GM23338 (cell line): ENCODE data around the gene SEMA4D. TPM values are rescaled to one million over a fixed set of nuclear protein-coding genes. Genes with fewer than 3 reads are reported as not detected.

Experiments
- ATAC-seq: fragments of 200-7000 bp; cut with Tn5 transposase; 3 replicates; pipeline ENCODE4 v1.9.1; 2020
- DNase-seq: peaks from one replicate; pipeline ENCODE4 v3.0.0-alpha.2; 2015; ENCODE audit warnings: low spot score
- H2AFZ ChIP-seq: fragments of 200-600 bp; sonication (generic); 2 replicates; pipeline ENCODE4 v1.8.0; 2016; ENCODE audit warnings: antibody characterized with exemption, mild to moderate bottlenecking, moderate library complexity
- H3F3A ChIP-seq: fragments of 200-600 bp; sonication (generic); replicated peaks from 2 replicates; pipeline ENCODE4 v1.8.0; 2017; ENCODE audit warnings: antibody characterized with exemption, mixed run types, low read depth
- H3K27ac ChIP-seq: fragments of 200-600 bp; sonication (generic); 2 replicates; pipeline ENCODE4 v1.6.1; 2016; ENCODE audit warnings: low read depth
- H3K27me3 ChIP-seq: fragments of 200-600 bp; sonication (generic); 2 replicates; pipeline ENCODE4 v1.8.0; 2016; ENCODE audit warnings: mild to moderate bottlenecking, mixed run types, moderate library complexity; ENCODE audit not compliant: insufficient read depth
- H3K36me3 ChIP-seq: fragments of 200-600 bp; sonication (generic); 2 replicates; pipeline ENCODE4 v1.8.0; 2016; ENCODE audit warnings: mild to moderate bottlenecking; ENCODE audit not compliant: insufficient read depth
- H3K4me1 ChIP-seq: fragments of 200-600 bp; sonication (generic); 2 replicates; pipeline ENCODE4 v1.8.0; 2016; ENCODE audit warnings: mild to moderate bottlenecking, moderate library complexity; ENCODE audit not compliant: insufficient read depth
- H3K4me2 ChIP-seq: fragments of 200-600 bp; sonication (generic); 2 replicates; pipeline ENCODE4 v1.7.1; 2017; ENCODE audit warnings: mixed run types
- H3K4me3 ChIP-seq: fragments of 200-600 bp; sonication (generic); 2 replicates; pipeline ENCODE4 v1.6.1; 2016; ENCODE audit warnings: mixed run types
- H3K79me2 ChIP-seq: fragments of 200-600 bp; sonication (generic); replicated peaks from 2 replicates; pipeline ENCODE4 v1.8.0; 2017; ENCODE audit warnings: mild to moderate bottlenecking; ENCODE audit not compliant: insufficient read depth
- H3K9me2 ChIP-seq: fragments of 200-600 bp; sonication (generic); 2 replicates; pipeline ENCODE4 v1.8.0; 2017; ENCODE audit not compliant: insufficient read depth
- H4K20me1 ChIP-seq: fragments of 200-600 bp; sonication (generic); replicated peaks from 2 replicates; pipeline ENCODE4 v1.8.0; 2017; ENCODE audit warnings: mild to moderate bottlenecking; ENCODE audit not compliant: insufficient read depth
- H3K27ac Mint-ChIP-seq: 2 replicates; pipeline ENCODE4 v1.8.0; 2020; ENCODE audit warnings: inconsistent platforms, mild to moderate bottlenecking, moderate library complexity, mixed read lengths
- H3K27me3 Mint-ChIP-seq: 3 replicates; pipeline ENCODE4 v1.8.0; 2022; ENCODE audit warnings: low read depth, mild to moderate bottlenecking, moderate library complexity, mixed read lengths, inconsistent platforms; ENCODE audit not compliant: insufficient read depth, poor library complexity
- H3K36me3 Mint-ChIP-seq: 3 replicates; pipeline ENCODE4 v1.8.0; 2021; ENCODE audit warnings: low read depth, mild to moderate bottlenecking, inconsistent platforms, moderate library complexity, mixed read lengths
- H3K4me1 Mint-ChIP-seq: 3 replicates; pipeline ENCODE4 v1.8.0; 2020; ENCODE audit warnings: mild to moderate bottlenecking, inconsistent platforms, mixed read lengths
- H3K4me3 Mint-ChIP-seq: 3 replicates; pipeline ENCODE4 v1.8.0; 2021; ENCODE audit warnings: moderate library complexity, mild to moderate bottlenecking, inconsistent platforms, mixed read lengths
- H3K9me3 Mint-ChIP-seq: 3 replicates; pipeline ENCODE4 v1.8.0; 2020; ENCODE audit warnings: moderate library complexity, mild to moderate bottlenecking, inconsistent platforms, mixed read lengths
- CREB1 ChIP-seq: fragments of 250-450 bp; sonication (Bioruptor Pico); IDR thresholded peaks from 2 replicates; pipeline ENCODE4 v1.5.0; 2020; ENCODE audit warnings: low read depth, mild to moderate bottlenecking, moderate library complexity
- EZH2 ChIP-seq: fragments of 200-600 bp; sonication (generic); IDR thresholded peaks from one replicate; pipeline ENCODE4 v1.8.0; 2017; ENCODE audit warnings: antibody characterized with exemption, mild to moderate bottlenecking, low read depth; ENCODE audit not compliant: unreplicated experiment
- EZH2phosphoT487 ChIP-seq: fragments of 200-600 bp; sonication (generic); IDR thresholded peaks from one replicate; pipeline ENCODE4 v1.8.1; 2018; ENCODE audit warnings: antibody characterized with exemption; ENCODE audit not compliant: unreplicated experiment
- JUNB ChIP-seq: IDR thresholded peaks from one replicate; pipeline ENCODE4 v1.6.1; 2016; ENCODE audit warnings: antibody characterized with exemption; ENCODE audit not compliant: unreplicated experiment
- NANOG ChIP-seq: IDR thresholded peaks from 2 replicates; pipeline ENCODE4 v1.6.1; 2016; ENCODE audit warnings: antibody characterized with exemption, borderline replicate concordance
- POLR2AphosphoS5 ChIP-seq: IDR thresholded peaks from 2 replicates; pipeline ENCODE4 v1.6.1; 2016; ENCODE audit warnings: antibody characterized with exemption, low read depth
- STAT1 ChIP-seq: IDR thresholded peaks from one replicate; pipeline ENCODE4 v1.6.1; 2016; ENCODE audit warnings: antibody characterized with exemption; ENCODE audit not compliant: unreplicated experiment
- ZNF114 ChIP-seq: fragments of 250-450 bp; sonication (Bioruptor Pico); IDR thresholded peaks from 2 replicates; pipeline ENCODE4 v1.5.0; 2020; ENCODE audit warnings: mild to moderate bottlenecking, moderate library complexity
- ZNF331 ChIP-seq: fragments of 250-450 bp; sonication (Bioruptor Pico); IDR thresholded peaks from 2 replicates; pipeline ENCODE4 v1.5.0; 2020; ENCODE audit warnings: low read depth, mild to moderate bottlenecking, moderate library complexity
- polyA plus RNA-seq: library from polyadenylated mRNA; unstranded; fragments of >200 nt; fragmentation: Nextera tagmentation; extraction: Ambion mirVana; gene quantifications from 2 replicates; pipeline ENCODE4 v1.2.1, GENCODE V29; 2016
- total RNA-seq: library from RNA; depleted of rRNA; stranded (reverse); fragments of >200 nt; shearing (Covaris generic); gene quantifications from 2 replicates; pipeline ENCODE4 v1.2.3, GENCODE V29; 2014
- TF ChIP-seq, protein P1 (sequence below), 2 experiments: fragments of 200-600 bp in 1 of 2; sonication (generic) in 1 of 2; conservative IDR thresholded peaks; 2 replicates each; pipeline versions ENCODE4 v1.5.1 to v1.6.1; 2016 to 2017; ENCODE audit warnings: antibody characterized with exemption in 2 of 2, low read depth in 2 of 2, mild to moderate bottlenecking in 2 of 2, moderate library complexity in 1 of 2
- TF ChIP-seq, protein P2 (sequence below): IDR thresholded peaks from 2 replicates; pipeline ENCODE4 v1.6.1; 2016; ENCODE audit warnings: antibody characterized with exemption
- TF ChIP-seq, protein P3 (sequence below): IDR thresholded peaks from one replicate; pipeline ENCODE4 v1.6.1; 2018; ENCODE audit warnings: antibody characterized with exemption; ENCODE audit not compliant: unreplicated experiment
- TF ChIP-seq, protein P4 (sequence below): fragments of 250-450 bp; sonication (Bioruptor Pico); IDR thresholded peaks from 2 replicates; pipeline ENCODE4 v1.5.0; 2020; ENCODE audit warnings: mild to moderate bottlenecking, moderate library complexity

The SEMA4D gene
- total and polyA plus RNA-seq, 2 experiments from 2014 or later: 19.3 to 63.0 TPM

DNA sequence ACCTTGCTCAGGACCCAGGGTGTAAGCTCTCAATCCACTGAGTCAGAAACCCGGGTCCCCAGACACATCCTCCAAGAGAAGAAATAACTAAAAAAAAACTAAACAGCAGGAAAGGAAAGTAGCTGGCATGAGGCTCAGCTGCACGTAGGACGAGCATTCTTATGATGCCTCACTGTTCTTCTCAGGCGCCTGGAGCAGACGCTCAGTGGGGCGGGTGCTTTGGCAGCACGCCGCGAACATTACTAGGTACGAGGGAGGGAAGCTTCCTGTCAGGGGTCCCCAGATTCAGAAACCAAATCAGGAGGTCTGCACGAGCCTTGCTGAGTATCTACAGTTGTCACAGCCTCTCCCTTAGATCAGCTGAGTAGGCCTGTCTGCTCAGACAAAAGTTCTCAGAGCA, 93.8 kb downstream of the SEMA4D start:
- no peak overlapping the region for H2AFZ ChIP-seq
- no peak overlapping the region for H3K27ac ChIP-seq
- H3K4me3 ChIP-seq: no peak overlapping the region
- peaks cover 21% of the 10 kb centered on the region for H3K79me2 ChIP-seq
- DNase-seq (no peak), ATAC-seq (no peak)
- Mint-ChIP-seq H3K9me3 (peaks cover 4% of the 10 kb centered on the region; the same call in 2 of the 3 replicates), H3K27ac (no peak overlapping the region), H3K36me3 (peaks cover 35% of the 10 kb centered on the region), H3K4me1 (no peaks in the 10 kb centered on the region), H3K4me3 (no peak overlapping the region), H3K27me3 (peaks cover 8% of the 10 kb centered on the region)
- TF ChIP-seq ZNF331 (no peak), EZH2phosphoT487 (no peak), EZH2 (no peak), STAT1 (no peak), ZNF114 (CRISPR knock-in tag) (no peak), NANOG (no peak), POLR2AphosphoS5 (no peak), CREB1 (no peak), JUNB (no peak)
- TF ChIP-seq, protein P1, sequence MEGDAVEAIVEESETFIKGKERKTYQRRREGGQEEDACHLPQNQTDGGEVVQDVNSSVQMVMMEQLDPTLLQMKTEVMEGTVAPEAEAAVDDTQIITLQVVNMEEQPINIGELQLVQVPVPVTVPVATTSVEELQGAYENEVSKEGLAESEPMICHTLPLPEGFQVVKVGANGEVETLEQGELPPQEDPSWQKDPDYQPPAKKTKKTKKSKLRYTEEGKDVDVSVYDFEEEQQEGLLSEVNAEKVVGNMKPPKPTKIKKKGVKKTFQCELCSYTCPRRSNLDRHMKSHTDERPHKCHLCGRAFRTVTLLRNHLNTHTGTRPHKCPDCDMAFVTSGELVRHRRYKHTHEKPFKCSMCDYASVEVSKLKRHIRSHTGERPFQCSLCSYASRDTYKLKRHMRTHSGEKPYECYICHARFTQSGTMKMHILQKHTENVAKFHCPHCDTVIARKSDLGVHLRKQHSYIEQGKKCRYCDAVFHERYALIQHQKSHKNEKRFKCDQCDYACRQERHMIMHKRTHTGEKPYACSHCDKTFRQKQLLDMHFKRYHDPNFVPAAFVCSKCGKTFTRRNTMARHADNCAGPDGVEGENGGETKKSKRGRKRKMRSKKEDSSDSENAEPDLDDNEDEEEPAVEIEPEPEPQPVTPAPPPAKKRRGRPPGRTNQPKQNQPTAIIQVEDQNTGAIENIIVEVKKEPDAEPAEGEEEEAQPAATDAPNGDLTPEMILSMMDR (conservative IDR thresholded peaks at IDR 0.05; ENCODE audit: low read depth in 2 of 2): no peak
- TF ChIP-seq, protein P2, sequence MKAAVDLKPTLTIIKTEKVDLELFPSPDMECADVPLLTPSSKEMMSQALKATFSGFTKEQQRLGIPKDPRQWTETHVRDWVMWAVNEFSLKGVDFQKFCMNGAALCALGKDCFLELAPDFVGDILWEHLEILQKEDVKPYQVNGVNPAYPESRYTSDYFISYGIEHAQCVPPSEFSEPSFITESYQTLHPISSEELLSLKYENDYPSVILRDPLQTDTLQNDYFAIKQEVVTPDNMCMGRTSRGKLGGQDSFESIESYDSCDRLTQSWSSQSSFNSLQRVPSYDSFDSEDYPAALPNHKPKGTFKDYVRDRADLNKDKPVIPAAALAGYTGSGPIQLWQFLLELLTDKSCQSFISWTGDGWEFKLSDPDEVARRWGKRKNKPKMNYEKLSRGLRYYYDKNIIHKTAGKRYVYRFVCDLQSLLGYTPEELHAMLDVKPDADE: no peak
- TF ChIP-seq, protein P3, sequence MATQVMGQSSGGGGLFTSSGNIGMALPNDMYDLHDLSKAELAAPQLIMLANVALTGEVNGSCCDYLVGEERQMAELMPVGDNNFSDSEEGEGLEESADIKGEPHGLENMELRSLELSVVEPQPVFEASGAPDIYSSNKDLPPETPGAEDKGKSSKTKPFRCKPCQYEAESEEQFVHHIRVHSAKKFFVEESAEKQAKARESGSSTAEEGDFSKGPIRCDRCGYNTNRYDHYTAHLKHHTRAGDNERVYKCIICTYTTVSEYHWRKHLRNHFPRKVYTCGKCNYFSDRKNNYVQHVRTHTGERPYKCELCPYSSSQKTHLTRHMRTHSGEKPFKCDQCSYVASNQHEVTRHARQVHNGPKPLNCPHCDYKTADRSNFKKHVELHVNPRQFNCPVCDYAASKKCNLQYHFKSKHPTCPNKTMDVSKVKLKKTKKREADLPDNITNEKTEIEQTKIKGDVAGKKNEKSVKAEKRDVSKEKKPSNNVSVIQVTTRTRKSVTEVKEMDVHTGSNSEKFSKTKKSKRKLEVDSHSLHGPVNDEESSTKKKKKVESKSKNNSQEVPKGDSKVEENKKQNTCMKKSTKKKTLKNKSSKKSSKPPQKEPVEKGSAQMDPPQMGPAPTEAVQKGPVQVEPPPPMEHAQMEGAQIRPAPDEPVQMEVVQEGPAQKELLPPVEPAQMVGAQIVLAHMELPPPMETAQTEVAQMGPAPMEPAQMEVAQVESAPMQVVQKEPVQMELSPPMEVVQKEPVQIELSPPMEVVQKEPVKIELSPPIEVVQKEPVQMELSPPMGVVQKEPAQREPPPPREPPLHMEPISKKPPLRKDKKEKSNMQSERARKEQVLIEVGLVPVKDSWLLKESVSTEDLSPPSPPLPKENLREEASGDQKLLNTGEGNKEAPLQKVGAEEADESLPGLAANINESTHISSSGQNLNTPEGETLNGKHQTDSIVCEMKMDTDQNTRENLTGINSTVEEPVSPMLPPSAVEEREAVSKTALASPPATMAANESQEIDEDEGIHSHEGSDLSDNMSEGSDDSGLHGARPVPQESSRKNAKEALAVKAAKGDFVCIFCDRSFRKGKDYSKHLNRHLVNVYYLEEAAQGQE: no peak
- TF ChIP-seq, protein P4, sequence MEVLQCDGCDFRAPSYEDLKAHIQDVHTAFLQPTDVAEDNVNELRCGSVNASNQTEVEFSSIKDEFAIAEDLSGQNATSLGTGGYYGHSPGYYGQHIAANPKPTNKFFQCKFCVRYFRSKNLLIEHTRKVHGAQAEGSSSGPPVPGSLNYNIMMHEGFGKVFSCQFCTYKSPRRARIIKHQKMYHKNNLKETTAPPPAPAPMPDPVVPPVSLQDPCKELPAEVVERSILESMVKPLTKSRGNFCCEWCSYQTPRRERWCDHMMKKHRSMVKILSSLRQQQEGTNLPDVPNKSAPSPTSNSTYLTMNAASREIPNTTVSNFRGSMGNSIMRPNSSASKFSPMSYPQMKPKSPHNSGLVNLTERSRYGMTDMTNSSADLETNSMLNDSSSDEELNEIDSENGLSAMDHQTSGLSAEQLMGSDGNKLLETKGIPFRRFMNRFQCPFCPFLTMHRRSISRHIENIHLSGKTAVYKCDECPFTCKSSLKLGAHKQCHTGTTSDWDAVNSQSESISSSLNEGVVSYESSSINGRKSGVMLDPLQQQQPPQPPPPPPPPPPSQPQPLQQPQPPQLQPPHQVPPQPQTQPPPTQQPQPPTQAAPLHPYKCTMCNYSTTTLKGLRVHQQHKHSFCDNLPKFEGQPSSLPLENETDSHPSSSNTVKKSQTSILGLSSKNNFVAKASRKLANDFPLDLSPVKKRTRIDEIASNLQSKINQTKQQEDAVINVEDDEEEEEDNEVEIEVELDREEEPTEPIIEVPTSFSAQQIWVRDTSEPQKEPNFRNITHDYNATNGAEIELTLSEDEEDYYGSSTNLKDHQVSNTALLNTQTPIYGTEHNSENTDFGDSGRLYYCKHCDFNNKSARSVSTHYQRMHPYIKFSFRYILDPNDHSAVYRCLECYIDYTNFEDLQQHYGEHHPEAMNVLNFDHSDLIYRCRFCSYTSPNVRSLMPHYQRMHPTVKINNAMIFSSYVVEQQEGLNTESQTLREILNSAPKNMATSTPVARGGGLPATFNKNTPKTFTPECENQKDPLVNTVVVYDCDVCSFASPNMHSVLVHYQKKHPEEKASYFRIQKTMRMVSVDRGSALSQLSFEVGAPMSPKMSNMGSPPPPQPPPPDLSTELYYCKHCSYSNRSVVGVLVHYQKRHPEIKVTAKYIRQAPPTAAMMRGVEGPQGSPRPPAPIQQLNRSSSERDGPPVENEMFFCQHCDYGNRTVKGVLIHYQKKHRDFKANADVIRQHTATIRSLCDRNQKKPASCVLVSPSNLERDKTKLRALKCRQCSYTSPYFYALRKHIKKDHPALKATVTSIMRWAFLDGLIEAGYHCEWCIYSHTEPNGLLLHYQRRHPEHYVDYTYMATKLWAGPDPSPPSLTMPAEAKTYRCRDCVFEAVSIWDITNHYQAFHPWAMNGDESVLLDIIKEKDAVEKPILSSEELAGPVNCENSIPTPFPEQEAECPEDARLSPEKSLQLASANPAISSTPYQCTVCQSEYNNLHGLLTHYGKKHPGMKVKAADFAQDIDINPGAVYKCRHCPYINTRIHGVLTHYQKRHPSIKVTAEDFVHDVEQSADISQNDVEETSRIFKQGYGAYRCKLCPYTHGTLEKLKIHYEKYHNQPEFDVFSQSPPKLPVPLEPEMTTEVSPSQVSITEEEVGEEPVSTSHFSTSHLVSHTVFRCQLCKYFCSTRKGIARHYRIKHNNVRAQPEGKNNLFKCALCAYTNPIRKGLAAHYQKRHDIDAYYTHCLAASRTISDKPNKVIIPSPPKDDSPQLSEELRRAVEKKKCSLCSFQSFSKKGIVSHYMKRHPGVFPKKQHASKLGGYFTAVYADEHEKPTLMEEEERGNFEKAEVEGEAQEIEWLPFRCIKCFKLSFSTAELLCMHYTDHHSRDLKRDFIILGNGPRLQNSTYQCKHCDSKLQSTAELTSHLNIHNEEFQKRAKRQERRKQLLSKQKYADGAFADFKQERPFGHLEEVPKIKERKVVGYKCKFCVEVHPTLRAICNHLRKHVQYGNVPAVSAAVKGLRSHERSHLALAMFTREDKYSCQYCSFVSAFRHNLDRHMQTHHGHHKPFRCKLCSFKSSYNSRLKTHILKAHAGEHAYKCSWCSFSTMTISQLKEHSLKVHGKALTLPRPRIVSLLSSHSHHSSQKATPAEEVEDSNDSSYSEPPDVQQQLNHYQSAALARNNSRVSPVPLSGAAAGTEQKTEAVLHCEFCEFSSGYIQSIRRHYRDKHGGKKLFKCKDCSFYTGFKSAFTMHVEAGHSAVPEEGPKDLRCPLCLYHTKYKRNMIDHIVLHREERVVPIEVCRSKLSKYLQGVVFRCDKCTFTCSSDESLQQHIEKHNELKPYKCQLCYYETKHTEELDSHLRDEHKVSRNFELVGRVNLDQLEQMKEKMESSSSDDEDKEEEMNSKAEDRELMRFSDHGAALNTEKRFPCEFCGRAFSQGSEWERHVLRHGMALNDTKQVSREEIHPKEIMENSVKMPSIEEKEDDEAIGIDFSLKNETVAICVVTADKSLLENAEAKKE (CRISPR knock-in tag): no peak
- no peaks in the 10 kb centered on the region for H3K27me3 ChIP-seq
- no peaks in the 10 kb centered on the region for H3F3A ChIP-seq
- no peaks in the 10 kb centered on the region for H3K9me2 ChIP-seq
- peaks cover 5% of the 10 kb centered on the region; the same call in 1 of the 2 replicates for H4K20me1 ChIP-seq
- peaks cover 5% of the 10 kb centered on the region; the same call in 1 of the 2 replicates for H3K36me3 ChIP-seq
- no peaks in the 10 kb centered on the region for H3K4me1 ChIP-seq
- no peak overlapping the region for H3K4me2 ChIP-seq
